HCT116 (cell line): ENCODE results near the gene ACOXL. TPM values are rescaled to one million over a fixed set of nuclear protein-coding genes. Genes with fewer than 3 reads are reported as not detected.

Experiments
- ATAC-seq: fragments of 200-7000 bp; cut with Tn5 transposase; 2 replicates; pipeline ENCODE4 v1.9.1; 2020; ENCODE audit warnings: mild to moderate bottlenecking, moderate library complexity
- BruUV-seq: library from RNA; stranded (reverse); fragments of 400-500 nt; replicated peaks from 2 replicates; lab custom pipeline; 2021; lab: Mats Ljungman, UMichigan
- CTCF ChIA-PET: fragments of 300-600 bp; sonication (Branson Sonifier 250); formaldehyde crosslinking; loops from one replicate; lab custom pipeline; 2021; ENCODE audit warnings: antibody characterized with exemption; lab: Charles Lee
- POLR2A ChIA-PET: fragments of 300-600, 350-600 bp; sonication (Branson Sonifier 250); formaldehyde crosslinking; loops from one replicate; lab custom pipeline; 2021; ENCODE audit warnings: antibody characterized with exemption; lab: Charles Lee
- RAD21 ChIA-PET, 2 experiments: fragments of 300-600 bp; sonication (Branson Sonifier 250); formaldehyde crosslinking; loops; one replicate each; lab custom pipeline; 2023; ENCODE audit warnings: low total read pairs in 2 of 2; ENCODE audit not compliant: uncharacterized antibody in 2 of 2, unreplicated experiment in 2 of 2, low non-redundant PET in 1 of 2; lab: Charles Lee
- DNase-seq: peaks from one replicate; pipeline ENCODE4 v3.0.0-alpha.2; 2010; ENCODE audit warnings: low read depth, low spot score
- H2AFZ ChIP-seq: fragments of 200-600 bp; shearing (Covaris generic), sonication (generic); 2 replicates; pipeline ENCODE4 v1.6.1; 2017; ENCODE audit warnings: low read depth, mixed run types, mixed read lengths, antibody characterized with exemption, low read length; ENCODE audit not compliant: poor library complexity, severe bottlenecking
- H3K27ac ChIP-seq: 2 replicates; pipeline ENCODE4 v1.5.1; 2012; ENCODE audit warnings: low read depth, low read length
- H3K27me3 ChIP-seq: fragments of 200-600 bp; sonication (generic); 2 replicates; pipeline ENCODE4 v1.6.1; 2016; ENCODE audit warnings: mixed run types, low read length, mixed read lengths; ENCODE audit not compliant: insufficient read depth
- H3K36me3 ChIP-seq, 2 experiments: fragments of 200-500 bp in 1 of 2; fragments of 200-600 bp in 1 of 2; sonication (Bioruptor generic) in 1 of 2; sonication (generic) in 1 of 2; 2 replicates each; pipeline versions ENCODE4 v1.5.1 to v1.6.1; 2014 to 2016; ENCODE audit warnings: low read length in 2 of 2, inconsistent platforms in 1 of 2, mixed read lengths in 1 of 2, mixed run types in 1 of 2; ENCODE audit not compliant: insufficient read depth in 2 of 2, control insufficient read depth in 1 of 2
- H3K4me1 ChIP-seq, 2 experiments: fragments of 200-600 bp in 1 of 2; sonication (generic) in 1 of 2; 2 replicates each; pipeline versions ENCODE4 v1.5.1 to v1.6.1; 2012 to 2017; ENCODE audit warnings: low read length in 2 of 2, inconsistent platforms in 1 of 2, mild to moderate bottlenecking in 1 of 2, mixed read lengths in 1 of 2, mixed run types in 1 of 2, moderate library complexity in 1 of 2; ENCODE audit not compliant: insufficient read depth in 2 of 2, control insufficient read depth in 1 of 2
- H3K4me2 ChIP-seq: fragments of 200-600 bp; sonication (generic); 2 replicates; pipeline ENCODE4 v1.6.1; 2017; ENCODE audit warnings: mixed run types, low read length, mixed read lengths
- H3K4me3 ChIP-seq, 2 experiments: fragments of 200-600 bp in 1 of 2; sonication (generic) in 1 of 2; replicated peaks in 1 of 2; 2 replicates each; pipeline ENCODE4 v1.5.1; 2011 to 2016; ENCODE audit warnings: low read length in 2 of 2, control low read depth in 1 of 2, low read depth in 1 of 2, mild to moderate bottlenecking in 1 of 2, mixed read lengths in 1 of 2, mixed run types in 1 of 2
- H3K79me2 ChIP-seq: fragments of 200-600 bp; sonication (generic); 2 replicates; pipeline ENCODE4 v1.6.1; 2017; ENCODE audit warnings: mild to moderate bottlenecking, mixed run types, low read length, moderate library complexity, mixed read lengths; ENCODE audit not compliant: insufficient read depth
- H3K9ac ChIP-seq: fragments of 200-600 bp; sonication (generic); 2 replicates; pipeline ENCODE4 v1.6.1; 2016; ENCODE audit warnings: low read length, mixed read lengths
- H3K9me2 ChIP-seq: fragments of 200-600 bp; sonication (generic), shearing (Covaris generic); 2 replicates; pipeline ENCODE4 v1.6.1; 2017; ENCODE audit warnings: mixed run types, mild to moderate bottlenecking, moderate library complexity; ENCODE audit not compliant: insufficient read depth
- H3K9me3 ChIP-seq, 2 experiments: fragments of 200-500 bp in 1 of 2; fragments of 200-600 bp in 1 of 2; sonication (Bioruptor generic) in 1 of 2; sonication (generic) in 1 of 2; 2 replicates each; pipeline ENCODE4 v1.6.1; 2014 to 2017; ENCODE audit warnings: low read length in 2 of 2, mixed read lengths in 2 of 2, inconsistent platforms in 1 of 2, low read depth in 1 of 2, mild to moderate bottlenecking in 1 of 2, mixed run types in 1 of 2, moderate library complexity in 1 of 2; ENCODE audit not compliant: control insufficient read depth in 1 of 2, insufficient read depth in 1 of 2
- H4K20me1 ChIP-seq: fragments of 200-600 bp; sonication (generic), shearing (Covaris generic); 2 replicates; pipeline ENCODE4 v1.6.1; 2017; ENCODE audit warnings: mixed run types, mild to moderate bottlenecking, moderate library complexity; ENCODE audit not compliant: insufficient read depth
- CEBPB ChIP-seq: IDR thresholded peaks from 2 replicates; pipeline ENCODE4 v1.6.1; 2012; ENCODE audit warnings: low read depth
- ELF1 ChIP-seq: IDR thresholded peaks from 2 replicates; pipeline ENCODE4 v1.6.1; 2012; ENCODE audit warnings: low read depth, borderline replicate concordance
- EZH2phosphoT487 ChIP-seq: fragments of 200-600 bp; IDR thresholded peaks from 2 replicates; pipeline ENCODE4 v1.6.1; 2018; ENCODE audit warnings: antibody characterized with exemption, borderline replicate concordance
- JUND ChIP-seq: IDR thresholded peaks from 2 replicates; pipeline ENCODE4 v1.6.1; 2012
- POLR2AphosphoS5 ChIP-seq: IDR thresholded peaks from 2 replicates; pipeline ENCODE4 v1.6.1; 2011; ENCODE audit warnings: mild to moderate bottlenecking, low read depth, low read length, moderate library complexity
- SIN3A ChIP-seq: IDR thresholded peaks from 2 replicates; pipeline ENCODE4 v1.6.1; 2012; ENCODE audit warnings: low read depth
- SP1 ChIP-seq: IDR thresholded peaks from 2 replicates; pipeline ENCODE4 v1.6.1; 2012; ENCODE audit warnings: low read depth
- SRF ChIP-seq: IDR thresholded peaks from 2 replicates; pipeline ENCODE4 v1.6.1; 2012; ENCODE audit warnings: low read depth
- ZFX ChIP-seq: fragments of 450-650 bp; IDR thresholded peaks from 2 replicates; pipeline ENCODE4 v1.6.1; 2017
- intact Hi-C: fragments of 100-400 bp; cut with micrococcal nuclease; formaldehyde crosslinking; loops from 2 replicates; pipeline ENCODE4 v1.10.0; 2022
- total RNA-seq: library from RNA; stranded (reverse); gene quantifications from one replicate; pipeline ENCODE4 v1.2.1, GENCODE V29; 2021; ENCODE audit not compliant: unreplicated experiment
- TF ChIP-seq, protein P1 (sequence below): IDR thresholded peaks from 2 replicates; pipeline ENCODE4 v1.6.1; 2012; ENCODE audit warnings: low read depth
- TF ChIP-seq, protein P2 (sequence below): IDR thresholded peaks from 2 replicates; pipeline ENCODE4 v1.6.1; 2012
- TF ChIP-seq, protein P3 (sequence below), 3 experiments: fragments of 200-600 bp in 1 of 3; sonication (generic) in 1 of 3; IDR thresholded peaks in 2 of 3; conservative IDR thresholded peaks in 1 of 3; 2 replicates each; pipeline ENCODE4 v1.5.1; 2012 to 2017; ENCODE audit warnings: low read depth in 2 of 3, low read length in 2 of 3, antibody characterized with exemption in 1 of 3, borderline replicate concordance in 1 of 3, control low read depth in 1 of 3, mild to moderate bottlenecking in 1 of 3, mixed read lengths in 1 of 3, mixed run types in 1 of 3, moderate library complexity in 1 of 3; ENCODE audit not compliant: insufficient read depth in 1 of 3

Gene ACOXL
- total RNA-seq, 1 experiment from 2014 or later: 5.5 TPM

DNA sequence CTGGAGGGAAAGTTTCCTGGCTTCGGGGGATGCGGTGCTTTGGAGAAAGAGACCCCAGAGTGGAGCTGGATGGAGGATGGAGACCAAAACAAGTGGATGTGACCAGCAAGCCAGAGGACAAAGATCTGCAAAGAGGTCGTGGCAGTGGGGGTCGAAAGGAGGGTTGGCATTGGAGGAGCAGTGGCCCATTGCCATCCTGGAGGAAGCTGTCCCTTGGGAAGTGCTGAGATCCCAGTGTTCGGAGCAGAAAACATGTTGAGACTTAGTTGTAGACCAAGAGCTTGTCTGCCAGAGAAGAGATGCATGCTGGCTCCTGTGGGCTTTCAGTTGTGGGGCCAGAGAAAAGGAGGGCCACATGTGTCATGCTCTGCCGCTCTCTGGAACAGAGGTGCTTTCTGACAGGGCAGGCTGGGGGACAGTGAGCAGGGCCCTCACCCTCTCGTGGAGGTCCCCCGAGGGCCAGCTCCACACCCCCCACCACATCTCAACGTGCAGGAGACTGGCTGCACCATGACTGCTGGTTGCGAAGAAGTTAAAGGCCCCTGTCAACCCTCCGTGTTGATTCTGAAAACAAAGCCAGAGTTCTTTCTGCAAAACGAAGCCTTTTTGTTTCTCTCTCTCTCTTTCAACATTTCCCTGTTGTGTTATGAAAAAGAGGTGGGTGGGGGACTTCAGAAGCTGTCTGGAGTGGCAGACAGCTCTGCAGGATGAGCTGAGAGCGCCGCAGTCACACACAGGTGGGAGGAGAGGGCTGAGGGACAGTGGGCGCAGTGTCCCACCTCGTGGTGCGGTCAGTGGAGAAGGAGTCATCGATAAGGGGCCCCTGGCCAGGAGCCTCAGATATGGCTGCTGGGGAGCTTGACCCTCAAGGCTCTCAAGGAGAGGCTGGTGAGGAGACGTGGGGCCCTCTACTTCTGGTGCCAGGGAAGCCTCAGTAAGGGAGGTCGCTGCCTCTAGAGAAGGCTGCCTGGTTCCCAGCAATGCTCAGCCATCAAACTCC is 310.7 kb downstream of the ACOXL start (continued):
- TF ChIP-seq, protein P1, sequence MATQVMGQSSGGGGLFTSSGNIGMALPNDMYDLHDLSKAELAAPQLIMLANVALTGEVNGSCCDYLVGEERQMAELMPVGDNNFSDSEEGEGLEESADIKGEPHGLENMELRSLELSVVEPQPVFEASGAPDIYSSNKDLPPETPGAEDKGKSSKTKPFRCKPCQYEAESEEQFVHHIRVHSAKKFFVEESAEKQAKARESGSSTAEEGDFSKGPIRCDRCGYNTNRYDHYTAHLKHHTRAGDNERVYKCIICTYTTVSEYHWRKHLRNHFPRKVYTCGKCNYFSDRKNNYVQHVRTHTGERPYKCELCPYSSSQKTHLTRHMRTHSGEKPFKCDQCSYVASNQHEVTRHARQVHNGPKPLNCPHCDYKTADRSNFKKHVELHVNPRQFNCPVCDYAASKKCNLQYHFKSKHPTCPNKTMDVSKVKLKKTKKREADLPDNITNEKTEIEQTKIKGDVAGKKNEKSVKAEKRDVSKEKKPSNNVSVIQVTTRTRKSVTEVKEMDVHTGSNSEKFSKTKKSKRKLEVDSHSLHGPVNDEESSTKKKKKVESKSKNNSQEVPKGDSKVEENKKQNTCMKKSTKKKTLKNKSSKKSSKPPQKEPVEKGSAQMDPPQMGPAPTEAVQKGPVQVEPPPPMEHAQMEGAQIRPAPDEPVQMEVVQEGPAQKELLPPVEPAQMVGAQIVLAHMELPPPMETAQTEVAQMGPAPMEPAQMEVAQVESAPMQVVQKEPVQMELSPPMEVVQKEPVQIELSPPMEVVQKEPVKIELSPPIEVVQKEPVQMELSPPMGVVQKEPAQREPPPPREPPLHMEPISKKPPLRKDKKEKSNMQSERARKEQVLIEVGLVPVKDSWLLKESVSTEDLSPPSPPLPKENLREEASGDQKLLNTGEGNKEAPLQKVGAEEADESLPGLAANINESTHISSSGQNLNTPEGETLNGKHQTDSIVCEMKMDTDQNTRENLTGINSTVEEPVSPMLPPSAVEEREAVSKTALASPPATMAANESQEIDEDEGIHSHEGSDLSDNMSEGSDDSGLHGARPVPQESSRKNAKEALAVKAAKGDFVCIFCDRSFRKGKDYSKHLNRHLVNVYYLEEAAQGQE: no peak
- TF ChIP-seq, protein P2, sequence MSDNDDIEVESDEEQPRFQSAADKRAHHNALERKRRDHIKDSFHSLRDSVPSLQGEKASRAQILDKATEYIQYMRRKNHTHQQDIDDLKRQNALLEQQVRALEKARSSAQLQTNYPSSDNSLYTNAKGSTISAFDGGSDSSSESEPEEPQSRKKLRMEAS: no peak
- TF ChIP-seq POLR2AphosphoS5 (no peak), ELF1 (no peak)
- TF ChIP-seq, all 23 proteins: peak for 0

DNA sequence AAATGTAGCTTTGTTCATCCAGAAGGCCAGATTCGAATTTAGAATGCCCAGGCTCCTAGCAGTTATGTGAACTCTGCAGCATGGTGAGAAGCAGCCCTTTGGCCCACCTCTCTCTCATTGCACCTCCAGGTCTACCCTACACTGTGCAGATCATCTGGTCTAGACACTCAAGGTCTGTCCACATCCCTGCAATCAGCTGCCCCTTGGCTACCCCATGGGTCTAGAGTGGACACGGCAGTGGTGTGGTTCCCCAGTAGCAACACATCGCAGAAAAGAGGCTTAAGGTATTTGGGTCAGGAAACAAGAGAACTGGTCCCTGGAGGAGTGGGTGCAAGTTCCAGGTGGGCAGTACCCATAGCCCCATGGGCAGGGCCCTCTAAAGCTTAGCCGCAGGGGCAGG is 311.7 kb downstream of the ACOXL start:
- ATAC-seq (no peak), DNase-seq (no peak)
- Histone ChIP-seq H3K79me2 (no peaks in the 10 kb centered on the region), H3K4me2 (no peak overlapping the region), H3K36me3 (no peaks in the 10 kb centered on the region), H2AFZ (no peak overlapping the region), H3K27me3 (no peaks in the 10 kb centered on the region), H3K9me2 (no peaks in the 10 kb centered on the region), H3K4me3 (no peak overlapping the region), H3K27ac (no peak overlapping the region), H3K4me1 (peaks cover 2 to 5% of the 10 kb centered on the region in 2 experiments; a peak in 2 of 4 replicates), H4K20me1 (no peaks in the 10 kb centered on the region), H3K9ac (no peak overlapping the region), H3K9me3 (no peaks in the 10 kb centered on the region)
- no peak for TF ChIP-seq ZFX
- TF ChIP-seq CEBPB: no peak
- TF ChIP-seq SP1: no peak
- no peak for TF ChIP-seq SRF
- TF ChIP-seq, protein P1: no peak
- TF ChIP-seq, protein P3, sequence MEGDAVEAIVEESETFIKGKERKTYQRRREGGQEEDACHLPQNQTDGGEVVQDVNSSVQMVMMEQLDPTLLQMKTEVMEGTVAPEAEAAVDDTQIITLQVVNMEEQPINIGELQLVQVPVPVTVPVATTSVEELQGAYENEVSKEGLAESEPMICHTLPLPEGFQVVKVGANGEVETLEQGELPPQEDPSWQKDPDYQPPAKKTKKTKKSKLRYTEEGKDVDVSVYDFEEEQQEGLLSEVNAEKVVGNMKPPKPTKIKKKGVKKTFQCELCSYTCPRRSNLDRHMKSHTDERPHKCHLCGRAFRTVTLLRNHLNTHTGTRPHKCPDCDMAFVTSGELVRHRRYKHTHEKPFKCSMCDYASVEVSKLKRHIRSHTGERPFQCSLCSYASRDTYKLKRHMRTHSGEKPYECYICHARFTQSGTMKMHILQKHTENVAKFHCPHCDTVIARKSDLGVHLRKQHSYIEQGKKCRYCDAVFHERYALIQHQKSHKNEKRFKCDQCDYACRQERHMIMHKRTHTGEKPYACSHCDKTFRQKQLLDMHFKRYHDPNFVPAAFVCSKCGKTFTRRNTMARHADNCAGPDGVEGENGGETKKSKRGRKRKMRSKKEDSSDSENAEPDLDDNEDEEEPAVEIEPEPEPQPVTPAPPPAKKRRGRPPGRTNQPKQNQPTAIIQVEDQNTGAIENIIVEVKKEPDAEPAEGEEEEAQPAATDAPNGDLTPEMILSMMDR (IDR thresholded peaks at IDR 0.05 in 2 of 3, conservative IDR thresholded peaks at IDR 0.05 in 1 of 3; ENCODE audit: borderline replicate concordance in 1 of 3, insufficient read depth in 1 of 3, low read depth in 2 of 3, low read length in 2 of 3): no peak
- TF ChIP-seq JUND: no peak
- TF ChIP-seq EZH2phosphoT487: no peak
- no peak for TF ChIP-seq POLR2AphosphoS5
- TF ChIP-seq SIN3A: no peak
- ChIA-PET RAD21 (no interaction called here), CTCF (no interaction called here), POLR2A (interaction anchor here (0.8 to 1.6 kb wide), 2 partner anchors 11 to 655 kb away, joined by 3 to 4 read pairs; no protein-coding TSS in a partner anchor)
- intact Hi-C loops: no loop called here
- no TSS peak for BruUV-seq
